HG02943 (cell line): ENCODE data around the gene PAX8.

ENCODE experiments used
- ATAC-seq: cut with Tn5 transposase; IDR thresholded peaks from one replicate; pipeline ENCODE4 v1.9.1; 2021; ENCODE audit warnings: mild to moderate bottlenecking, low read depth, moderate library complexity; ENCODE audit not compliant: unreplicated experiment

Gene PAX8

GRCh38 chr2:113225263-113226259, 53.2 kb downstream of the PAX8 start:
- ATAC-seq, result no peak

GRCh38 chr2:113224647-113225236, 54.0 kb downstream of the PAX8 start:
- no peak for ATAC-seq

- ATAC-seq, result no peak
Measured at GRCh38 chr2:113223813-113224212, 54.9 kb downstream of the PAX8 start.

GRCh38 chr2:113221846-113222245, 56.9 kb downstream of the PAX8 start:
- ATAC-seq, result no peak

GRCh38 chr2:113220970-113221708, 57.6 kb downstream of the PAX8 start:
- ATAC-seq, result no peak

GRCh38 chr2:113219889-113220641, 58.7 kb downstream of the PAX8 start:
- ATAC-seq, result no peak

- no peak for ATAC-seq
Measured at GRCh38 chr2:113219525-113219888, 59.2 kb downstream of the PAX8 start.

GRCh38 chr2:113219092-113219441, 59.7 kb downstream of the PAX8 start:
- ATAC-seq, result no peak

- ATAC-seq, result no peak
Measured at GRCh38 chr2:113218283-113219091, 60.2 kb downstream of the PAX8 start.

- no peak for ATAC-seq
Measured at GRCh38 chr2:113217455-113218282, 61.1 kb downstream of the PAX8 start.

- no peak for ATAC-seq
Measured at GRCh38 chr2:113216891-113217454, 61.7 kb downstream of the PAX8 start.

GRCh38 chr2:113216321-113216720, 62.4 kb downstream of the PAX8 start:
- ATAC-seq, result no peak

GRCh38 chr2:113215056-113215455, 63.7 kb downstream of the PAX8 start:
- no peak for ATAC-seq

GRCh38 chr2:113214141-113214540, 64.6 kb downstream of the PAX8 start:
- no peak for ATAC-seq

- ATAC-seq, result no peak
Measured at GRCh38 chr2:113213061-113213930, 65.4 kb downstream of the PAX8 start.

GRCh38 chr2:113212245-113213060, 66.3 kb downstream of the PAX8 start:
- no peak for ATAC-seq
